NT2/D1 (cell line): Measurements from ENCODE around the gene FNBP1L.

ENCODE experiments used
- DNase-seq: peaks from one replicate; pipeline ENCODE4 v3.0.0-alpha.2; 2011; ENCODE audit warnings: low read depth, low spot score
- H3K27me3 ChIP-seq: 2 replicates; pipeline ENCODE4 v1.6.0; 2011; ENCODE audit warnings: mild to moderate bottlenecking; ENCODE audit not compliant: insufficient read length, insufficient read depth
- H3K36me3 ChIP-seq: 2 replicates; pipeline ENCODE4 v1.6.1; 2011; ENCODE audit warnings: mild to moderate bottlenecking, low read length, mixed read lengths; ENCODE audit not compliant: insufficient read depth, insufficient read length
- H3K4me1 ChIP-seq: 2 replicates; pipeline ENCODE4 v1.5.1; 2011; ENCODE audit not compliant: insufficient read depth, insufficient read length
- H3K4me3 ChIP-seq: 2 replicates; pipeline ENCODE4 v1.5.1; 2011; ENCODE audit warnings: low read depth; ENCODE audit not compliant: insufficient read length
- H3K9ac ChIP-seq: 2 replicates; pipeline ENCODE4 v1.6.0; 2011; ENCODE audit warnings: low read depth; ENCODE audit not compliant: insufficient read length
- H3K9me3 ChIP-seq: 2 replicates; pipeline ENCODE4 v1.5.1; 2011; ENCODE audit warnings: mild to moderate bottlenecking, low read length; ENCODE audit not compliant: insufficient read depth
- SUZ12 ChIP-seq: IDR thresholded peaks from 2 replicates; pipeline ENCODE4 v1.6.1; 2011; ENCODE audit not compliant: insufficient read length, insufficient read depth; ENCODE audit errors: extremely low read depth
- YY1 ChIP-seq: IDR thresholded peaks from 2 replicates; pipeline ENCODE4 v1.6.1; 2011; ENCODE audit not compliant: insufficient read length, insufficient read depth
- ZNF274 ChIP-seq: IDR thresholded peaks from 2 replicates; pipeline ENCODE4 v1.6.1; 2011; ENCODE audit warnings: mild to moderate bottlenecking, low read depth, low read length

FNBP1L gene

GRCh38 chr1:93443454-93443853 is 4.5 kb upstream of the FNBP1L start:
- TF ChIP-seq SUZ12 (no peak), ZNF274 (no peak), YY1 (no peak)
- no peak for DNase-seq
- no peaks in the 10 kb centered on the region for H3K27me3 ChIP-seq
- H3K4me3 ChIP-seq = no peak overlapping the region
- no peaks in the 10 kb centered on the region for H3K9me3 ChIP-seq
- H3K9ac ChIP-seq = no peak overlapping the region
- no peaks in the 10 kb centered on the region for H3K36me3 ChIP-seq
- H3K4me1 ChIP-seq = peaks cover 6% of the 10 kb centered on the region

DNA sequence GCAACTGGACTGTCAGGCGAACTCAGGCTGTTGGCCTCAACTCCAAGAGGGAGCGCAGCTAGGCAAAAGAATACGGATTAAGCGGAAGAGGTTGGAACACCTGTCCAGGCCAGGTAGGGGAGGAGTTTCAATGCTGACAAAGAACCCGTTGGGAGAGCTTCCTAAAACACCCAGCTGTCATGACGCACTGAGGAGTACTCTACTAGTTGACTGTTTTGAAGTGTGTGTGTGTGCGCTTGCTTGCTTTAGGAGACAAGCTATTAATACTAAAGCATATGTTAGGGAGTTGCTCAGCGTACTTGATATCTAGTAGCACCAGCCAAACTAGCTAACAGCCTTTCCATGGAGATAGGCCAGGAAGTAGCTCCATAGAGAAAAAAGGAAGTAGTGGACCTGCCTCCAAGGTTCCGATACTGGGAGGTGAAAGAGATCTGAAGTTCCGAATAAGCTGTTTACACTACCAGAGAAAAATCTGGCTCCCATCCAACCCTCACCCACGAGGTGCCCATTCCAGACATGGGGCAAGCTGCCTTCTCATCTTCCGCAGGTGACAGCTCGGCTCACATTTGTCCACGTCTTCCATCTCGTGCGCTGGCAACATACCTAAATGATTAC is 974 bp upstream of the FNBP1L start:
- H3K27me3 ChIP-seq = no peaks in the 10 kb centered on the region

DNA sequence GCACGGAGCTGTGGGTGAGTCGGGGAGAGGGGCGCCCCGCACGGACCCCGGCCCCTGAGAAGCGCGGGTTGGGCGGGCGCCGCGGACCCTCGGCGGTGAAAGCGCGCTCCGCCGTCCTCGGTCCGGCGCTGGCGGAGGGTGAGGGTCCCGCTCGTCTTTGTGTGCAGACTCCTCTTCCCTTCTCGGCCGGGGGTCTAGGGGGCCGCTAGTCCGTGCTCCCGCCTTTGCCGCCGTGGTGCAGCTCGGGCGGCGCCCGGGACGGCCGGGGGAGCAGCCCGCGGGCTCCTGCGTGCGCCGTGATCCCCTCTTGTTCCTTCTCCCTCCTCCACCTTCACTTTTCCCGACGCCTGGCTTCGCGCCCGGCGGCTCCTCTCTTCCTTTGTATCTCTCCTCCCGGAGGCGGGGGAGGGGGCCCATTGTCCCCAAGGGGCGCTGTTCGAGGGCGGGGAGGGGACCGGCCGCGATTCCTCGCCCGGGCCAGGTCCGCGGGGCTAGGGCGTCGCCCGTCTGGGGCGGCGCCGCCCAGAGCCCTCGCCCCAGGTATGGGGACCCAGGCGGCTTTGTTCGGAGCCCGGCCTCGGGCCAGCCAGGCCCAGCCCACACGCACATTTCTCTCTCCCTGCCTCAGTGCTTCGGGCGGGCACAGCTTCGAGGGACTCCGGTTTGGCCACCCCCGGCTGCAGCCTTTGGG is 519 bp downstream of the FNBP1L start:
- DNase-seq = peak; percentile 32
- TF ChIP-seq SUZ12 = no peak
- no peak for TF ChIP-seq ZNF274
- TF ChIP-seq YY1 = no peak
- H3K9ac ChIP-seq = peak overlapping the region; percentile 100
- no peaks in the 10 kb centered on the region for H3K36me3 ChIP-seq
- peak overlapping the region; percentile 95 for H3K4me3 ChIP-seq
- H3K27me3 ChIP-seq = no peaks in the 10 kb centered on the region
- H3K4me1 ChIP-seq = peaks cover 6% of the 10 kb centered on the region
- no peaks in the 10 kb centered on the region for H3K9me3 ChIP-seq

More for the DNA sequence above, 974 bp upstream of the FNBP1L start:
- no peak for DNase-seq
- H3K36me3 ChIP-seq = no peaks in the 10 kb centered on the region
- peaks cover 6% of the 10 kb centered on the region for H3K4me1 ChIP-seq
- H3K4me3 ChIP-seq = no peak overlapping the region
- H3K9me3 ChIP-seq = no peaks in the 10 kb centered on the region
- TF ChIP-seq ZNF274 (no peak), YY1 (no peak), SUZ12 (no peak)
- no peak overlapping the region for H3K9ac ChIP-seq

DNA sequence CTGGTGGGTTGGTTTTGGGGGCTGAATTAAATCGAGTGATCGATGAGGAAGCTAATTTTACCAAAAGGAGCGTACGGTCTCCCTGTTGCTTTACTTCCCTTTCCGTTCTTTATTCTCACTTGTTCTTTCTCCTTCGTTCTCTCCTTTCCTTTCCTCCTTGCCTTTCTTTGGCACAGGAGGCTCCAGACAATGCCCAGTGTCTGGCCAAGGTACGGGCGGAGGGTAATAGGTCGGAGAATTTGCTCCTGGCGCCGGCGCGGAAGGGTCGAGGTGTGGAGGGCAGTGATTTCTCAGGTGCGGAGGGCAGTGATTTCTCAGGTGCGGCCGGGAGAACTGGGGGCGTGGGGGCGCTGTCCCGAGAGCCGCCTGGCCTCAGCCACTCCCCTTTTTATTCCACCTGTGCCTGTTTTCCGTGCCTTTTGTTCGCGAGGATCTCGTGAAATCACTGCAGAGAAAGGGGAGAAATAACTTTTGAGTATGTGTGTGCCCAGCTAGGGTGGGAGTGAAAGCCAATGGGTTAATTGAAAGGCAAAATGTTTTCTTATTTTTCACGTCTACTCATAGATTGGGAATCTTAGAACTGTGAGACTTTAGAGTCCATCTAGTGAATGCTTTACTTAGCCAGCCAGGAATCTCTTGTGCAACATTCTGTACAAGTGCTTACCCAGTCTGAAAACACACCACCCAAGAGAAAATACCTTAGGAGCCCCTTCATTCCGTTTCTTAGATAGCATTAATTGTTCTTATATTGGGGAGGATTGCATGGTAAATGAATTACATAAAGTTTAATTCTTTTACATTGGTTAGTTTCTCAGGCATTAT is 1.3 kb downstream of the FNBP1L start:
- Histone ChIP-seq H3K9ac (peak overlapping the region; percentile 100), H3K9me3 (no peaks in the 10 kb centered on the region), H3K36me3 (peaks cover 3% of the 10 kb centered on the region), H3K4me1 (peaks cover 6% of the 10 kb centered on the region), H3K4me3 (peak overlapping the region; percentile 95), H3K27me3 (no peaks in the 10 kb centered on the region)
- DNase-seq = no peak
- no peak for TF ChIP-seq SUZ12
- TF ChIP-seq ZNF274 = no peak
- no peak for TF ChIP-seq YY1

DNA sequence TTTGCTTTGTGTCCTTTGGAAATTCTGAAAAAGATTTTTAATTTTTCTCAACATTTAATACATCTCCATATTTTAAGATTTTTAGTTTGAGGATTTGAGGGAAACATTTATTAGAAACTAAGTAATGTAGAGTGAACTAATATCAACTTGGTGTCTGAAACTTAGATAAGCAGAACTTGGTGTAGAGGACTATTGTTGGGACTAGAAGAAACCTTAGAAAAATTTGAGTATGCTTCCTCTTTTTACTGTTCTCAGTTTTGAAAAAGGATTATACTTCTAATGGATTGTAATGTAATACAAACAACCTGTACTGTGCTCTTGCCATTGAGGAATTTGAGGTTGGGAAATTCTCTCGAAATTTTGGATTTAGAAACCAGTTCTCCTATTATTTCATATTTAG is 2.4 kb downstream of the FNBP1L start:
- TF ChIP-seq ZNF274 (no peak), YY1 (no peak), SUZ12 (no peak)
- no peaks in the 10 kb centered on the region for H3K27me3 ChIP-seq
- no peaks in the 10 kb centered on the region for H3K9me3 ChIP-seq
- H3K9ac ChIP-seq = no peak overlapping the region
- H3K4me3 ChIP-seq = no peak overlapping the region
- H3K36me3 ChIP-seq = peaks cover 4% of the 10 kb centered on the region
- H3K4me1 ChIP-seq = peaks cover 6% of the 10 kb centered on the region
- DNase-seq = no peak

GRCh38 chr1:93453911-93454310 is 6.0 kb downstream of the FNBP1L start:
- DNase-seq = no peak
- no peaks in the 10 kb centered on the region for H3K9me3 ChIP-seq
- no peak for TF ChIP-seq SUZ12
- TF ChIP-seq YY1 = no peak
- TF ChIP-seq ZNF274 = no peak
- peaks cover 24% of the 10 kb centered on the region for H3K36me3 ChIP-seq
- H3K9ac ChIP-seq = no peak overlapping the region
- no peaks in the 10 kb centered on the region for H3K27me3 ChIP-seq
- H3K4me3 ChIP-seq = no peak overlapping the region
- no peaks in the 10 kb centered on the region for H3K4me1 ChIP-seq

- Histone ChIP-seq H3K4me3 (no peak overlapping the region), H3K9me3 (peaks cover 4% of the 10 kb centered on the region), H3K9ac (no peak overlapping the region), H3K27me3 (no peaks in the 10 kb centered on the region), H3K4me1 (no peaks in the 10 kb centered on the region), H3K36me3 (peaks cover 33% of the 10 kb centered on the region)
- no peak for TF ChIP-seq YY1
- no peak for TF ChIP-seq SUZ12
- no peak for TF ChIP-seq ZNF274
- DNase-seq = no peak
These were observed 11.2 kb downstream of the FNBP1L start for GRCh38 chr1:93459126-93459525.
